Left lobe of liver (tissue), 2 donors: ENCODE results near the gene COPZ1. TPM values are rescaled to one million over a fixed set of nuclear protein-coding genes. Genes with fewer than 3 reads are reported as not detected.

Experiments used
- ATAC-seq: fragments of 200-7000 bp; cut with Tn5 transposase; one replicate; pipeline ENCODE4 v1.9.1; 2020; ENCODE audit warnings: mild to moderate bottlenecking, moderate library complexity
- DNase-seq: peaks from one replicate; pipeline ENCODE4 v3.0.0-alpha.2; 2020; ENCODE audit warnings: low spot score
- total RNA-seq: library from RNA; stranded (reverse); gene quantifications from one replicate; pipeline ENCODE4 v1.2.1, GENCODE V29; 2021
- donor health status: DM: no; HTN: no; CAD: no; lungs with moderate emphysema.
- donor health status: DM: no; HTN: yes; CAD: no.

The COPZ1 gene
- total RNA-seq, 1 donor from 2014 or later: 71.7 TPM

DNA sequence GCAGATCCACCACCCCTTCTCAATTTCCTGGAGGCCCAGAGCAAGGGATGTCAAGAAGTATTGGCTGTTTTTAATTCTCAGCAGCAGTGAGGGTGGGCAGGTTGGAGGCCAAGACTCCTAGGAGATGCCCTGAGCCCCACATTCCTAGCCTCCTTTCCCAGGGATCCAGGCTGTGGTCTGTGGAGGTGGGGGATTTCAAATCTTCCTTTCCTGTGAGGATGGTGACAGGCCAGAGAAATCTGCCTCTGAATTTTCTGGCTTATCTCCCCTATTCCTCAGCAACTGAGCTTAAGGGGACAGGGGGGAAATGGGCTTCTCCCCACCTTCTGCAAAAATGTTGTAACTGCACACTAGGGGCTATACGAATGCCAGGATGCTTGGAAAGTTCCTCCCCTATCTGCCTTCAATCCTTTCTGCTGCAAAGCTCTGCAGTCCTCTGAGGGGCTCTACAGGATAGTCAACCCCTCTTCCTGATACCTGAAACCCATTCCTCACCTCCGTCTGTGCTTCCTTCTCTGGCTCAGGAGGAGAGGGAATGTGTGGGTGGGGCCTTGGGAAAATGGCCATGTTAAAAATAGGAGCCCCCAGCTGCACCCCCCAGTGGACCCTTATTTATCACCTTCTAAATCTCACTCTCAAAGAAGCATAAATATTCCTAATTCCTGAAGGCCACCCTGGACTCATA lies 32.7 kb downstream of the COPZ1 start:
- ATAC-seq: no peak
- DNase-seq: no peak

DNA sequence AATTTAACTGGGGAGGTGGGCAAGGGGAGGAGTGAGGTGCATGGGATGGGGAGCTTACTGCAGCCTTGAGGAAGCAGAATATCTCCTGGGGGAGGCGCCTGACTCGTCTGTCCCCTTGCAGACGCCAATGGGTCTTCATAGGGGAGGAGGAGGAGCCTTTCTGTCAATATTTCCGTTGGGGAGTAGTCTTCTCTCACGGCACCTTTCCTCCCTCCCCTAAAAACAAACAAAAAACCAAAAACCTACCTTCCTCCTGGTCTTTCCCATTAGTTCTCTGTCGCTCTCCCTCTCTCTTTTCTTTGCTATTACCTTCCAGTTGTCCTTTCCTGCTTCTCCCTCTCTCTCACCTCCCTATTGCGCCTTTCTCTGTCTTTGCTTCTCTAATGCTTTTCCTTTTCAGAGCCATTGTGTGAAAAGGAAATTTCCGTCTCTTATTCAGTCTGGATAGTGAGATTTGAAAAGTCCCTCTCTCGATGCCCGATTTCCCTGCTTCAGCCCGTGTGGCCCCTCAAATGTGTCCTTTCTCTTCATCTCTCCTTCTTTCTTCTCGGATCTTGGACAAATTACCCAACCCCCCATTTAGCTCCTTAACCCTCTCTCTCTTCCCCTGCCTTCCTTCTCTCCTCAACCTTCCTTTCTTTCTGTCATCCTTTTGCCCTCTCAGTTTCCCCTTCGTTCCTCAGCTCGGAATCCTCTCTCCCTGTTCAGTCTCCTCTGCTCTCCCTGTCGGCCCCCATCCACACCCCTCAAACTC lies 33.4 kb downstream of the COPZ1 start:
- ATAC-seq (no peak), DNase-seq (no peak)

DNA sequence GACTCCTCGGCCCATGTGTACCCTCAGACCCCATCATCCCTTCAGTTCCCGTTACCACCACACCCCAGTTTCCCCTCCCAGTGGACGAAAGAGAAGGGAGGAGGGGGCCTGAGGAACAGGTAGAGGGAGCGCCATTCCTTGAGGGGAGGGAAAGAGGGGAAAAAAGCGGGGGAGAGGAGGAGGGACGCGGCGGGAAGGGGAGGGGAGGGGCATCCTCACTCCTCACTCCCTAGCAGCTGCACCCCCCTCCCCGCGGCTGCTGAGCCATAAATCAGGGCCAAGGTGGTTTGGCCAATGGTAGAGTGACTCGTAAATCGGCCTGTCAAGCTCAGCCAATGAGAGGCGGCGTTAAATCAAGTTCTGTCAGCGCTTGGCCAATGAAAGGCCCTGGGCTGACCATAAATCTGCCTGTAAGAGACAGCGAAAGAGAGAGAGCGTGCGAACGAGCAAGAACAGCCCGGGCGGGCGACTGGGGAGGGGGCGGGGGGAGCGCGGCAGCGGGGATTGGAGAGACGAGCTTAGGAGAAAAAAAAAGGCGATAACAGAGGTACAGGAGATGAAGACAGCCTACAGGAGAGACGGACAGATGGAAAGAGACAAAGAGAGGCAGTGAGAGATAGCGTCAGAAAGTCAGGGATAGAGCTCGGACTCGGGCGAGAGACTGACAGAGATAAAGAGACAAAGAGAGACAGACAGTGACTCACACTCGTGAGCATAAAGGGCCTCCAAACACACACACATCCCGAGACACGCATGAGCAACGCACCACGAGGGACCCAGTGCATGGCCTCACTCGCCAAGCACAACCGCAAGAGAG lies 34.2 kb downstream of the COPZ1 start:
- DNase-seq: peak; percentile 97
- peak; percentile 89 for ATAC-seq

DNA sequence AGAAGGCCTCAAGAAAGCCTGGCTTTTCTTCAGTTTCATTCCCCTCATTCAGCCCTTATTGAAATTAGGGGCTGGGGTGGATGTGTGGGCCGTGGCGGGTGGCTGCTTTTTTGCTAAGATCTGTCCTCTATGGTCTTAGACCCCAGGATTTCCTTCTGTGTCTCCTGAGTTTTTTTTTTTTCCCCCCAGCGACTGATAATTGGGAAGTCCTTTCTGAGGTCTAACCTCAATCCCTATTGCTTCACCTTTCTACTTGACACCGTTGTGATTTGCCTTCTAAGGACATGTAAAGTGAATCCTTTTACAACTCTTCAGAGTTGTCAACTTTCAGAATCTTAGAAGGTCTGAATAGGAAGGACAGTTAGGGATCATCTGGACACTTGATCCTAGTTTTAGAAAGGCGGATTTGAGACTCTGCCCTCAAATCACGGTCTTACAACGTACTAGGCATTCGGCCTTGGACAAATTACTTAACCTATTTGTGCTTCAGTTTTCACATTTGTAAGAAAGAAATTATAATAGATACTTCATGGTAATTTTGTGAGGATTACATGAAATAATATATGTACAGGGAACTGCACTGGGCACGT lies 34.9 kb downstream of the COPZ1 start:
- no peak for DNase-seq
- ATAC-seq: no peak

DNA sequence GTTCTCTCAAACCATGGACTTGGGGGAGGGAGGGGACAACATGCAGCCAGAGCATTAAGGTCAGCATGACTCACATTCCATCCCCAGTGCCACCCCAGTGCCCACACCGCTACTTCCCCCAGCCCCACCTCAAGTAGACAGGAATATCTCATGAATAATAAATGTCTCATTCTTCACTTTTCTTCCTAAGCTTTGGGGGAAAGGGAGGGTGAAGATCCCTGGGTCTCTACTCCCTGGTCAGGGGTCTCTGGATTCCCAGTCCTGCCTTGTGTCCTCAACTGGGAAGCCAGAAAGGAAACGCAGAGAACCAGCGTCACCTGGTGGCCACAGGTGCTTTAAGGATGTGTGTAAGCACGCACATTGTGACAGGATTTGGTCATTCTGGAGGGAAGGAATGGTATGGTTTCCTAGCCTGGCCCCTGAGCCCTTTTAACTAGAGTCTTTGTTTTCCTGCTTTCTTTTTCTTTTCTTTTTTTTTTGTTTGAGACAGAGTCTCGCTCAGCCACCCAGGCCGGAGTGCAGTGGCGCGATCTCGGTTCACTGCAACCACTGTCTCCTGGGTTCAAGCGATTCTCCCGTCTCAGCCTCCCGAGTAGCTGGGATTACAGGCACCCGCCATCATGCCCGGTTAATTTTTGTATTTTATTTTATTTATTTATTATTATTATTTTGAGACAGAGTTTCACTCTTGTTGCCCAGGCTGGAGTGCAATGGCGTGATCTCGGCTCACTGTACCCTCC lies 36.0 kb downstream of the COPZ1 start:
- ATAC-seq (peak; percentile 60), DNase-seq (peak; percentile 79)

DNA sequence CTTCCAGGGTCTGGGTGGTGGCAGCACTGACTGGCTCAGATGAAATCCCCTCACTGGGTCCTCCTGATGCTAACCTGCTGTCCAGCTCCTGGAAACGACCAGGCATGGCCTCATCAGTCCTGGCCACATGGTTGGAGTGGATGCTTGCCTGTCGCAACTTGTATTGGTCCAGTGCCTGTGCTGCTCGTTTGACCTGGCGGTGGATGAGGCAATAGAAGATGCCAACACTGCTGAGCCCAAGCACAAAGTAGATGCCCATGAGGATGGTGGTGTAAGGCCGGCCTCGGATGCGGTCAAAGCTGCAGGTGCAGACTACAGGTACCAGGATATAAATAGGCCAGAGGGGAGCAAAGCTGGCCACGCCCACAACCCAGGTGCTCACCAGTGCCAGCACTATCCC lies 38.1 kb downstream of the COPZ1 start:
- peak; percentile 65 for DNase-seq
- ATAC-seq: peak; percentile 50

DNA sequence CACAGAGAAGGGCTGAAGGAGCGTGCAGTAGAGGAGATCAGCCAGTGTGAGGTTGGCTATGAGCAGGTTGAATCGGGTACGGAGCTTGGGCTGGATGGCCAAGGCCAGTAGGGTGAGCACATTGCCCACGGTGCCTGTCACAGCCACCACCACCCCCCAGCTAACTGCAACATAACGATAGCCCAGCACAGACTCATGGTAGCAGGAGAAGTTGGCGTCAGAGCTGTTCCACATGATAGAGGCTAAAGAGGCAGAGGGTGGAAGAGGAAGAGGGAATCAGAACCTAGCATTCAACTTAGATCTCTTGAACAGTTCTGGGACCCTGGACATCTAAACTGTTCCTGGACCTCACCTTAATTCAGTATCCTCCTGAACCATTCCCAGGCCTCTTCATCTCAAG lies 38.7 kb downstream of the COPZ1 start:
- no peak for ATAC-seq

DNA sequence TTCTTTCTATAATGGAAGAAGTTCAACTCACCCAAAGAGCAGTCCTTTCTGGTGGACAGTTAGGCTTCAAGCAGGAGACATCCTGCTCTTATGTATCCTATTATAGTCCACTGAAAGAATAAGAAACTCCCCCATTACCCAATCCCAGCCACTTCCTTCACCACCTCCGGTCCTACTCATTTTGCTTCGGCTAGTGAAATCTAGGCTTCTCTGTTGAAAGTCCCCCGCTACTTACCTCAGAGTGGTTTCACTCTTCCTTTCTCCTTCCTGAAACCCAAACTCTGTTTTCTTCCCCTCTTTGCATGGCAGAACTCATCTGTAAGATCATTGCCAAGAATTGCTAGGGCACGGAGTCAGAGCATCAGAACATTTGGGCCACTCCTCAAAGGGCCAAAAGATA lies 39.5 kb downstream of the COPZ1 start, which contains the start of gene GPR84:
Gene GPR84 (minus strand): TSS at position 74 of the 400 bp plus-strand sequence. CDS start 635 bp downstream, outside the sequence.
- DNase-seq: no peak
- no peak for ATAC-seq

More for the DNA sequence above, 38.7 kb downstream of the COPZ1 start:
- no peak for DNase-seq

DNA sequence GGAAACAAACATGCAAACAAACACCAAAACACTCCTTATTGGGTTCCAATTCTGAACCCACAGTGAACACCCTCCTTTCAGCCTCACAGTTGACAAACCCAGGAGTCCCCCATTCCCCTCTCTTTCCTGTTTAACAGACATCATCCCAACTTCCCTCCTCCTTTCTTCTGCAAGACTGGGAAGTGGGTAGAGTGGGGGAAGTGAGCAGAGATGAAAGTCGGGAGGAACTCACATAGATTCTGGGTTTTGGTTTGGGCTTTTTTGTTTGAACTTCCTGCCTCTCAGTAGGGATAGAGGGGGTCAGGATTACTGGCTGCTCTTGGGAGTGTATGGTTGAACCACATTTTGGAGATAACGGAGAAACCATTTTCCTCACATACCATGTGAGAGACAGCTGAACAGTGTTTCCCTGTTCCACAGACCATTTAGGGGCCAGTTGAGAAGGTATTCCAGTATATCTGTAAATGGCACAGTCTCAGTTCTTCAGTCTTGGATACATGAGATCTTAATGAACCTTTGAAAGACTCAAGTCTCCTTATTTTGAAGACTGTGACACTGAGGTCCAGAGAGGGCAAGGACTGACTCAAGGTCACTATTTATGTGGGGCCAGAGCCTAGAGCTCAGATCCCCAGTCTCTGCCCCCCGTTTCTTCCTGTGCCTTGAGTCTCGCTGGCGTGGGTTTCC lies 43.2 kb downstream of the COPZ1 start:
- ATAC-seq (no peak), DNase-seq (no peak)

DNA sequence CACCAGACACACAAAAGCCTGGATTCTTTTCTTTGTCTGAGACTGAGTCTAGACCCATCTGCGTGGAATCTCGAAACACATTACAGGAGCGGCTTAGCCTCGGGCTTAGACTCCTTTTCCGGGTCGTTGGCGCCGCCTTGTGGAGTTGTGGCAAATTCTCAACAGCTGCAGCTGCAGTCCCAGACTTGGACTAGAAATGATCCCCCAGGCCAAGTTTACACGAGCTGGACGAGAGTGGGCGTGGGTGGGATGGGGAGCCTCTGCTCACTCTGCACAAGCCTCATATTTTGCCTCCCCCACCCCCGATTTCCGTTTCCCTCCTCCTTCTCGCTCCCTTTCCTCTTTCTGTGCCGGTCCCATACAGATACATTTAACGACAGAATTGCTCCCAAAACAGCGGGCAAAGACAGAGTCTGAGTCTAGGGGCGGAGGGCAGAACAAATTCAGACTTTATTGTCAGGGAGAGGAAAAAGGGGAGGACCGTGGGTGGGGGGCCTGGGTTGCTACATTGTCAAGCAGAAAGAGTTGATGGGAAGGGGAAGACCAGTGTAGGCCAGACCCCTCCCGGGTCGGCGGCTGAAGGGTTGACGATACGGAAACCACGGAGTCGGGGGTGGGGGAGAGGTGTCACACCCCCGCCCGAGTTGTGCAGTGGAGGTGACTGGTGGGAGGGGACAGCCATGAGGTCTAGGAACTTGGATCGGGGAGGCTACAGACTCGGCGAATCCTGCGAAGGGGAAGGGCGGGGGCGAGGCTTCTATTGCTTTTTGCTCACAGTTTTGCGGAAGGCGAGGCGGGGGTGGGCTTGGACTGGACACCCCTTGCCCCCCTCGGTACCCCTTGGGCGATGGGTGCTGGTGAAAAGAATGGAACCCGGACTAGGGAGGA lies 44.0 kb downstream of the COPZ1 start:
- ATAC-seq: peak; percentile 84
- peak; percentile 78 for DNase-seq

DNA sequence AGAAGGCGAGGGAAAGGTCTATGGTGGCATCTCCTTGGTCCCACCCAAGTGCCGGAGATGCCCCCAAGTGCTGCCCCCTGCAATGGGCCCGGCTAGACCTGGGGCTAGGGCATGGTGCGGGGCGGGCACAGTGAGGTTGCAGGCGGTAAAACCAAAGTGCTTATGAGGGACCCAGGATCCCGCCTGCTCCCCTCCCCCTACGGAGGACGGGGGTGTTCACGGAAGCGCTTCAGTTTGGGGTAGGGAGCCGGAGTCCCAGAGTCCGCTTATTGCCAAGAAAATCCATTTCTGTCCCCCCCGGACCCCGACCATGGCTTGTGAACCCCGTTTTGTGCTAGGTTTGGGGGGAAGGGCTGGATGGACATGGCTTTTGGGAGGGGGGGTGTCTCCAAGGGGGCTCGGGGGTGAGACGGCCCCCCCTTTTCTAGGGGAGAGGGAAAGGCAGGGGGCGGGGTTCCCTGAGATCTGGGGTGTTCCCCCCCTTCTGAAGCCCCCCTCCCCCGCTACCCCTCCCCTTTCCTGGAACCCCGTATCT lies 44.7 kb downstream of the COPZ1 start:
- DNase-seq: no peak
- no peak for ATAC-seq

DNA sequence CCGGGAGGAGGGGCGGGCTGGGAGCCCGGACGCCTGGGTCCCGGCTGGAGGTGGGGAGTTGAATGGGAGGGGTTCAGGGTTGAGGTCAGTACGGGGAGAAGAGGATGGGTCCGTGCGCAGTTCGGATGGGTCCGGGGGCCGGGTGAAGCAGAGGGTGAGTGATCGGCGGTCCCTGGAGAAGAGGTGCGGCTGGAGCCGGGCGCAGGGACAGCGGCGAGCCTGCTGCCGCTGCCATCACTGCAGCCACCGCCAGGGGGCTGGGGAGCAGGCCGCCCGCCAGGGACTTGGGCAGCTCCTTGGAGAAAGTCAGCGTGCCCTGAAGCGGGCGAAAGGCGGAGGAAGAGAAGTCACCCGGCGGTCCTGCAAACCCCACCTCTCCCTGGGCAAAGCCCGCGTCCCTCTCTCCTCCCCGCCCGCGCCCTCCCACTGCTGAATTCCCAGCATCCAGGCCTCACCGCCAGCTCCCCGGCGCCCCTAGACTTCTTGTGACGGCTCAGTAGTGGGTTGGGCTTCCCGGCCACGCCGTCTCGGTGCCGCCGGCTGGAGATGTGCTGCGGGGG lies 45.3 kb downstream of the COPZ1 start:
- ATAC-seq (peak; percentile 85), DNase-seq (peak; percentile 70)

DNA sequence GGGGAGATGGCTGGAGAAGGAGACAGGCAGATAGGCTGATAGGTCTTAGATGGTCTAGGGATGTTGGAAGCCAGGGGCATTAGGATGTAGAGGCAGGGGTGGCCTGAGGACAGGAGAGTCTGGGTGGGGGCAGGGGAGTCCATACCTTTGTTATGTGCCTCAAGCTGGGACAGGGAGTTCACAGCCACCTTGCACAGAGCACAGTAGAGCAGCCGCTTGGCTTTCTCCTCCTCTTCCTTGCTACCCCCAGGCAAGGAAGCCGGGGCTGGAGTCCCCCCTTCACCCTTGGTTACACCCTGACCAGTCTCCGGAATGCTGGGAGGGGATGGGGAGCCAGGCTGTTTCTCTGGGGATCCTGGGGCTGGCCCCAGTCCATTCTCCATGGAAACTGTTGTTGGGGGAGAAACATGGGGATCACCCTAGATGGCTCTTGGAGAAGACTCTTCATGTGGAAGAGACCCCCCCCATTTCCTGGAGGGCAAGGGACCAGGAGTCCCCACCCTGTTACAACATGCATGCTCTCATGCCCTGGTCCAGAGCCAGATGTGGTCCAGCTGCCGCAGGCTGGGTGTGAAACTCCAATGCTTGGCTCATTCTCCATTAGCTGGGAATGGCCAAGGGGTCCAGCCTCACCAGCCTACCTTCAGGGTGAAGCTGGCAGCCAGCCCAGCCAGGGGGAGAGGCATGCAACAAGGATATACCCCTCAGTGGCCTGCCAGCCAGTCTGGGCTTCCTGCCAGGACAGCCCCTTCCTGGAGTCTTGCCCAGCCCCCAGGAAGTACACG lies 46.6 kb downstream of the COPZ1 start:
- ATAC-seq (no peak), DNase-seq (no peak)

DNA sequence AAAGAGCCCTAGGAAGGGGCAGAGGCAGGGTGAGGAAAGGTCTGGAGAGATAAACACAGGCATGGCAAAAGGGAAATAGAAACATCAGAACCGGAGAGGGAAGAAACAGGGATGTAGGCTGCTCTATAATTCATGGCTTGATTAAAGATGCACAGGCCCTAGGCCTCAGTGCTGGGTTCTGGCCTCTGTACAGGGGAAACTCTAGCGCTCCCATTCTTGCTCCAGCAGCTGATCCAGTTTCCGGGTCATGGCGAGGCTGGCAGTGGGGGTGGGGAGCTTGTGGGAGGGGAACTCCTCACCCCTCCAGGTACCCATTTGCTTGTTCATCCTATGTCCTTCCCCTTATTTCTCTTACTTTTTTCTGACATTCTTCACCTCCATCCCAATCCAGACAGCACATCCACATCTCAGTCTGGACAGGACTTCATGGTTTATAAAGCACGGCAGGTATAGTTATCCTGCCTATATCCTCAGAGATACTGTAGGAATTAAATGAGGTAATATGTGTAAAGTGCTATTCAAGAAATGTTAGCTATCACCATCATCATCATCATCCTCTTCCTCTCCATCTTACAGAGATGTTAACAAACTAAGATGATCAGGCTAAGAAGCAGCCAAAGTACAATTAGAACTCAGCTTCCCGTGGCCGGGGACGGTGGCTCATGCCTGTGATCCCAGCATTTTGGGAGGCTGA lies 47.3 kb downstream of the COPZ1 start:
- DNase-seq (no peak), ATAC-seq (no peak)

DNA sequence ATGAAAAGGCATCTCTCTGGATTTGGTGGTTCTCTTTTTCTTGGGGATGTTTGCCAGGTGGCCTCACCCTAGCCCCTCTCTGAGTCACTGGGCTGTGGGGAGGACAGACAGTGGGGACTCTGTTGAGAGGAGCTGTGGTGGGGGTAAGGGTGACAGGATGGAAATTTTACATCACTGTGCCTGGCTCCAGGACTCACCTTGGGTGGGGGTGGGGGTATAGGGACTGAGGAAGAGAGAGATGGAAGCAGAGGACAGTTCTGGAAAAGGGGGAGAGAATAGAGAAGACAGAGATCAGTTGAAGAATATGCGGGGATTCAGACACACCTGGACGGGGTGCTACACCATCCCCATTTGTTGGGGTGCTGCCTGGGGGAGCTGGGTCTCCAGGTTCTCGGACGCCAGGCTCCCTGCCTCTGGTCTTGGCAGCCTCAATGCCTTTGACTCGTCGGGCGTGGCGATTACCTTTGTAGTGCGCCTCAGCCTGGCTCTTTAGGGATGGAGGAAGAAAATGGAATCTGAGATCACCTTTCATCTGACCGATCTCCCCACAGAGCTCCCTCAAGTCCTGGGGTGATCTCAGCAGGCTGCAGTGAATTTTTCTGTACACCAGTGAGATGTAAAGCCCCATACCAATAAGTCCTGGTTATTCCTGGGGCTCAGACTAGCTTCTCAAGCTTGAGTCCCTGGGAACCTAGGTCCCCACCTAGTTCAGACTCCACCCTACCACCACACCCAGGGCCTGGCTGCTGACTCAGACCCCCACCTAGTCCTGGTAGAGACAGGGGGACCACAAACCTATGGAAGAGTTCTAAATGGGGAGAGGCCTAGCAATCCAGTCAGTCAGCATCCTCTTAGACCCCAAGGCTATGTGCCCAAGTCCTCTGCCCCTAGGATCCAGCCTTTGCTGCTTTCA lies 49.0 kb downstream of the COPZ1 start:
- DNase-seq (no peak), ATAC-seq (no peak)
